Colonic mucosa (tissue), 4 donors: ENCODE results near the gene PLCH1. TPM values are rescaled to one million over a fixed set of nuclear protein-coding genes. Genes with fewer than 3 reads are reported as not detected.

ENCODE experiments used
- DNase-seq: peaks from one replicate; pipeline ENCODE4 v3.0.0-alpha.2; 2020
- H3K27ac ChIP-seq: fragments of 200-600 bp; one replicate; pipeline ENCODE4 v1.8.0; 2021
- H3K27me3 ChIP-seq: fragments of 200-600 bp; one replicate; pipeline ENCODE4 v1.8.0; 2021
- H3K36me3 ChIP-seq: fragments of 200-600 bp; one replicate; pipeline ENCODE4 v1.8.0; 2021
- H3K4me1 ChIP-seq: fragments of 200-600 bp; one replicate; pipeline ENCODE4 v1.8.0; 2021; ENCODE audit warnings: mild to moderate bottlenecking
- H3K4me3 ChIP-seq: fragments of 200-600 bp; one replicate; pipeline ENCODE4 v1.8.0; 2021
- H3K9ac ChIP-seq, 2 donors: one replicate each; pipeline ENCODE4 v1.7.0; 2013; ENCODE audit warnings: control low read depth in 2 of 2, low read depth in 2 of 2, low read length in 2 of 2
- H3K9me3 ChIP-seq: fragments of 200-600 bp; one replicate; pipeline ENCODE4 v1.8.0; 2021
- CTCF ChIP-seq: fragments of 200-600 bp; IDR thresholded peaks from one replicate; pipeline ENCODE4 v1.8.0; 2022; ENCODE audit warnings: antibody characterized with exemption, mild to moderate bottlenecking
- intact Hi-C: fragments of 100-400 bp; cut with DNase I; formaldehyde crosslinking; loops from one replicate; pipeline ENCODE4 v1.14.1; 2022
- total RNA-seq, 2 donors: library from RNA; stranded (reverse); fragmentation: NEBNext Ultra II Directional in 1 of 2; extraction: Animal tissue kit (Norgen Biotek cat#: 25700) in 1 of 2; gene quantifications; one replicate each; pipeline ENCODE4 v1.2.1, GENCODE V29; 2021
- donor health status: healthy.
- donor health status: DM: no; HTN: no; CAD: no.
- donor health status: DM: no; HTN: no; CAD: no.

PLCH1 gene
- total RNA-seq, 2 donors from 2014 or later, result 8.2 to 11.0 TPM

DNA sequence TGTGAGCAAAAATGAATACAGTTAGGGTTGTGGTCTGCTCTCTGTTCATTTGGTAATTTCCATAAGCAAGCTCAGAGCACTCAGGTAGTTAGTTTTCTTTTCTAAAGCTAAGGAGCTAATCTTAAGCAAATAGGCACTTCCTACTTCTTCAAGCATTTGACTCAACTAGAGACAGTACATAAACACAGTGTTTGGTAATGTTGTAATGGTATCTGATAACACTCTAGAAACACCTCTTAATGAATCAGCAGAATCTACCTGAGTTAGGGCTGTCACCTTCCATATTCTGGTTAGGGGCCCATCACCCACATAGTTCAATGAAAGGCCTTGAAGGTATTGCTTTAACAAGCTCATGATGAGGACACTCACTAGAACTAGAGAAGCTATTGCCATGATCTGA, 83.1 kb downstream of the PLCH1 start:
- Histone ChIP-seq H3K27me3 (no peaks in the 10 kb centered on the region), H3K4me1 (peaks cover 7% of the 10 kb centered on the region), H3K9ac (no peak overlapping the region), H3K4me3 (no peak overlapping the region), H3K9me3 (no peaks in the 10 kb centered on the region), H3K27ac (no peak overlapping the region), H3K36me3 (no peaks in the 10 kb centered on the region)
- no peak for TF ChIP-seq CTCF
- DNase-seq, result no peak
- intact Hi-C loops, result no loop called here

- TF ChIP-seq CTCF, result no peak
- no peak overlapping the region for H3K9ac ChIP-seq
- no peaks in the 10 kb centered on the region for H3K9me3 ChIP-seq
- no peak overlapping the region for H3K4me3 ChIP-seq
- intact Hi-C loops, result no loop called here
- no peaks in the 10 kb centered on the region for H3K27me3 ChIP-seq
- H3K27ac ChIP-seq, result no peak overlapping the region
- DNase-seq, result no peak
- H3K36me3 ChIP-seq, result no peaks in the 10 kb centered on the region
- peaks cover 7% of the 10 kb centered on the region for H3K4me1 ChIP-seq
Observed at GRCh38 chr3:155661042-155661441, 83.8 kb downstream of the PLCH1 start.

DNA sequence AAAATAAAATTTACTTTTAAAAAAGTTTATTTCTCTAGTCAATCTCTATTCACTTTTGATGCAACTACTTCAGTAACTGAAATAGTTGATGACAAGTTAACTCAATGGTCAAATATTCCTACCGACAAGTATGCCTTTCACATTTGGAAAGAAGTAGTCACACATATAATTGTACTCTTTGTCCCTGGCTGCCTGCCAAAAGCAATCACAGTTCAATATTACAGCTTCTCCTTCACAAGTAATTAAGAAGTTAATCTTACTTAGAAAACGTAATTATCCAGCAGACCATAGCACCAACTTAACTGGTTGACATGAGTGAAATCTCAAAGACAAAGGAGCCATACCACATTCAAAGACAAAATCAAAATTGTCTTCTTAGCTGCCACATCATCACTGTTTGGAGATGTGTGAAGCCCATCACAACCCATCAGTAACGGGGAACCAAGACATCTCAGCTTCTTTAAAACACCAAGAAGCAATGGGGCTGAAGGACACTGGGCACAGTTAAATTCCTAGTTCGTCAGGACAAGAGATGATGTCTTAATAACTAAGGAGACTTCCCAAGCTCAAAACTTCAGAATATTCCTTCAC, 86.1 kb downstream of the PLCH1 start:
- intact Hi-C loops, result no loop called here
- no peaks in the 10 kb centered on the region for H3K27me3 ChIP-seq
- no peaks in the 10 kb centered on the region for H3K4me1 ChIP-seq
- H3K9ac ChIP-seq, result no peak overlapping the region
- H3K4me3 ChIP-seq, result no peak overlapping the region
- H3K27ac ChIP-seq, result no peak overlapping the region
- no peak for TF ChIP-seq CTCF
- no peak for DNase-seq
- H3K9me3 ChIP-seq, result no peaks in the 10 kb centered on the region
- no peaks in the 10 kb centered on the region for H3K36me3 ChIP-seq

GRCh38 chr3:155658006-155658405, 86.9 kb downstream of the PLCH1 start:
- H3K4me3 ChIP-seq, result no peak overlapping the region
- H3K27ac ChIP-seq, result no peak overlapping the region
- H3K4me1 ChIP-seq, result no peaks in the 10 kb centered on the region
- no peaks in the 10 kb centered on the region for H3K9me3 ChIP-seq
- H3K27me3 ChIP-seq, result no peaks in the 10 kb centered on the region
- TF ChIP-seq CTCF, result no peak
- intact Hi-C loops, result no loop called here
- DNase-seq, result no peak
- H3K36me3 ChIP-seq, result no peaks in the 10 kb centered on the region
- H3K9ac ChIP-seq, result no peak overlapping the region

DNA sequence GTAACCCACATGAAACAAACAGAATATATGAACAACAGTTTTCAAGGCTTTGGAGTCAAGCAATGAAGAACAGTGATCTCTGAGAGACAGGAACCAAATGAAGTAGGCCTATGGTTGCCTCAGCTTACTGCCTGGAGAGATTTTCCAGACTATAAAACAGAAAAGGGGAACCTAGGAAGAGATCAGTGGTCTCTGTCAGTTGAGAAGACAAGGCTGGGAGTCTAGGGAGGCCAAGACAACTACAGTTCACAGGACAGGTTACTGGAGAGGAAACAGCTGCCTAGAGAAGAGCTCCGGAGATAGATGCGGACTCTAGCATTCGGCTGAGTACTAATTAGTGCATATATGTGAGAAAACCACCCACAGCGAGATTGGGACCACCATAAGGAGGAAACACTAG, 87.7 kb downstream of the PLCH1 start:
- Histone ChIP-seq H3K27me3 (no peaks in the 10 kb centered on the region), H3K27ac (no peak overlapping the region), H3K4me1 (no peaks in the 10 kb centered on the region), H3K9me3 (no peaks in the 10 kb centered on the region), H3K36me3 (no peaks in the 10 kb centered on the region), H3K4me3 (no peak overlapping the region), H3K9ac (no peak overlapping the region)
- TF ChIP-seq CTCF, result no peak
- no peak for DNase-seq
- intact Hi-C loops, result no loop called here
